ENCODE measurements around the gene ZFP37. TPM values are rescaled to one million over a fixed set of nuclear protein-coding genes. Genes with fewer than 3 reads are reported as not detected.

Gene ZFP37
- 2.6 and 6.1 TPM in 2 replicates for polyA plus RNA-seq

DNA sequence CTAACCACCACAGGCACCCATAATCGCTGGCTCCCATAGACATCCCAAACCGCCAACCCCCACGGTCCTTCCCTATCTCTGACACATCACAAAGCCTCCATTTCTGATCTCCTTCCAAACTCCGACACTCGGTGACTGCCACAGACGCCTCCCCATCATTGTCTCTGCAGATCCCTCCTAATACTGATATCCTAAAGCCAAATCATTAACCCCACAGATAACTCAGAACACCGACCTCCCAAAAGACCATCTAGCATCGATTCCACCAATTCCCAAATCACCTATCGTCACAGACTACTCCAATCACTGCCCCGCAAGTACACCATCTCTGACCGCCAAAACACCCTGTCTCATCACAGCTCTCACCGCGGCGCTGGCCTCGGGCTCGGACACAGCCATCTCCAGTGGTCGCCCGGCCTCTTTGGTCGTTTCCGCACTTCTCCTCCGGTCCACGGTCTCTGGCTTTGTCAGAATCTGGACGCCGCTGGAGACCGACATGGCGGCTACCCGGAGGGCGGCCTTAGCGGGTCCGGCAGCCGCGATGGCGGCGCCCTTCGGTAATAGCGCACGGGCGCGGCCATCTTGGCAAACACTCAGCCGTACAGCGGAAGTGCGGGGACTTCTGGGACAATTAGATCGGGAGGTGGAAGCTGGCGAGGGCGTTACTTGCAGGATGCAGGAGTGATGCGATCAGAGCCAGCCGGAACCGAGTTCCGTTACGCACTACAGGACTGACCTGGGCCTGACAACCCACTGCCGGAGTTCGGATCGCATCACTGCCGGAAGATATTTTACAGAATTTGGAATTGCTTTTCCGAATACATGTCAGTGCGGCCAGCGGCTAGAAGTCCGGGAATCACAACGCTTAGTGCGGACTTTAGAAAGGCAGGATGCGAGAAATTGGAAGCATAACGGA is at the start of gene ZFP37:
Gene ZFP37 (minus strand): TSS at position 534 of the 916 bp plus-strand sequence. CDS start 36 bp downstream, at position 498.

DNA sequence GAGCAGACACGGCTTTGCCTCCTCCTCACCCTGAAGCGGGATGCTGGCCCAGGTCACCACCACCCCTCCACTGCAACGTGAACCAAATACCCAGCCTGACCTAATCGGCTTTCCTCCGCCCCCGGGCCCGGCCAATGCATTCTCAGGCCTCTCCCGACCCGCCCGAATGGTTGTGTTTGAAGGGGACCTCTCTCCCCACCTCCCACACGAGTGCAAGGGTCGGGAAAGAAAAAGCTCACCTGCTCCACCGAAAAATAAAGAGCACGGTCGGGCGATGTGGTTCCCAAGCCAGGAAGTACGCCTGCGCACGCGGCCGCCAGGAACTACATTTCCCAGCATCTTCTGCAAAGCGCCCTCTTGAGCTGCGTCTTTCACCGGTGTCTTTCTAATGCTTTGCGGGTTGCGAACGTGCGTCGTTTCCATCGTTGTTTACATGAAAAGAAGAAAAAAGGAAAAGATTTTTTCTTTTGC is 44.6 kb downstream of the ZFP37 start, which contains the start of gene ZNF883:
Gene ZNF883 (minus strand): TSS at position 282 of the 471 bp plus-strand sequence.

Other genes with a start within 250 kb of the ZFP37 start
- gene SLC46A2, start 165.8 kb downstream of the ZFP37 start, polyA plus RNA-seq: 0.35 TPM in 1 of 2 replicates, not detected in the other
- gene ZNF883, start 44.5 kb downstream of the ZFP37 start, polyA plus RNA-seq: 51.5 and 60.5 TPM in 2 replicates
- gene SLC31A2, start 94.3 kb upstream of the ZFP37 start, polyA plus RNA-seq: 12.9 and 20.0 TPM in 2 replicates
- gene FKBP15, start 164.6 kb upstream of the ZFP37 start, polyA plus RNA-seq: 23.9 and 28.0 TPM in 2 replicates
- gene SLC31A1, start 164.8 kb upstream of the ZFP37 start, polyA plus RNA-seq: 2.3 and 8.2 TPM in 2 replicates
- 92.2 and 96.9 TPM in 2 replicates for gene CDC26, start 218.8 kb upstream of the ZFP37 start, polyA plus RNA-seq
- 7.6 and 8.3 TPM in 2 replicates for gene PRPF4, start 218.9 kb upstream of the ZFP37 start, polyA plus RNA-seq
- gene RNF183, start 246.7 kb upstream of the ZFP37 start, polyA plus RNA-seq: not detected in 2 replicates